MV-4-11 (cell line): ENCODE results near the gene MICALL1.

ENCODE experiments used
- DNase-seq: peaks from one replicate; lab custom pipeline; 2025; lab: John Stamatoyannopoulos, UW

The MICALL1 gene

GRCh38 chr22:37905534-37906363, at the start of gene MICALL1:
Gene MICALL1 (plus strand): TSS chr22:37906297. CDS start chr22:37906423, 126 bp downstream.
- DNase-seq, result peak; percentile 40

GRCh38 chr22:37860796-37861421, 45.2 kb upstream of the MICALL1 start:
- DNase-seq, result no peak

- peak; percentile 6 for DNase-seq
Observed at GRCh38 chr22:37862570-37863325, 43.3 kb upstream of the MICALL1 start.

- no peak for DNase-seq
Observed at GRCh38 chr22:37865510-37865909, 40.6 kb upstream of the MICALL1 start.

GRCh38 chr22:37870273-37870672, 35.8 kb upstream of the MICALL1 start:
- no peak for DNase-seq

GRCh38 chr22:37880668-37881440, 25.2 kb upstream of the MICALL1 start:
- DNase-seq, result no peak

GRCh38 chr22:37884420-37884819, 21.7 kb upstream of the MICALL1 start:
- DNase-seq, result no peak

GRCh38 chr22:37887584-37888378, 18.3 kb upstream of the MICALL1 start:
- DNase-seq, result no peak

- DNase-seq, result no peak
Observed at GRCh38 chr22:37891926-37892325, 14.2 kb upstream of the MICALL1 start.

GRCh38 chr22:37892566-37893335, 13.3 kb upstream of the MICALL1 start:
- DNase-seq, result no peak

GRCh38 chr22:37893583-37893983, 12.5 kb upstream of the MICALL1 start:
- no peak for DNase-seq

- no peak for DNase-seq
Observed at GRCh38 chr22:37894939-37895670, 11.0 kb upstream of the MICALL1 start.

GRCh38 chr22:37896181-37896592, 9.9 kb upstream of the MICALL1 start:
- DNase-seq, result peak; percentile 59

GRCh38 chr22:37896939-37897338, 9.2 kb upstream of the MICALL1 start:
- DNase-seq, result no peak

GRCh38 chr22:37897807-37898206, 8.3 kb upstream of the MICALL1 start:
- no peak for DNase-seq

- DNase-seq, result no peak
Observed at GRCh38 chr22:37898441-37899181, 7.5 kb upstream of the MICALL1 start.

GRCh38 chr22:37904572-37905533, 1.2 kb upstream of the MICALL1 start:
- DNase-seq, result peak; percentile 89
